Lower leg skin (tissue), 3 donors: ENCODE measurements around the gene SENP8.
"Not testable (repeated sequence)": the region's sequence is repeated elsewhere in the genome, so short reads cannot be mapped to it uniquely, and the experiment has no call there.

Experiments used
- CTCF ChIP-seq, 3 donors: fragments of 450-650 bp; IDR thresholded peaks; one replicate each; pipeline ENCODE4 v1.5.1; 2016; ENCODE audit warnings: antibody characterized with exemption in 3 of 3, mild to moderate bottlenecking in 3 of 3, moderate library complexity in 2 of 3
- POLR2A ChIP-seq, 2 donors: fragments of 450-650 bp; IDR thresholded peaks; one replicate each; pipeline ENCODE4 v1.6.1; 2016 to 2017; ENCODE audit warnings: antibody characterized with exemption in 2 of 2, mild to moderate bottlenecking in 1 of 2, moderate library complexity in 1 of 2

- not testable (repeated sequence) for TF ChIP-seq CTCF, POLR2A (IDR thresholded peaks at IDR 0.05)
Observed at GRCh38 chr15:72071448-72071825, 46.8 kb upstream of the SENP8 start.
